Measurements from ENCODE around the gene CXCL11. TPM values are rescaled to one million over a fixed set of nuclear protein-coding genes. Genes with fewer than 3 reads are reported as not detected.
"Not testable (repeated sequence)": the region's sequence is repeated elsewhere in the genome, so short reads cannot be mapped to it uniquely, and the experiment has no call there.

CXCL11 gene
- total RNA-seq, 1 donor: not detected

- no peak for TF ChIP-seq CTCF (IDR thresholded peaks at IDR 0.05; ENCODE audit: insufficient read depth, low read depth, low read length)
- peak; percentile 65 for DNase-seq (ENCODE audit: low read depth)
- H3K4me3 ChIP-seq (ENCODE audit: low read depth, low read length): no peak overlapping the region
These were observed 33.7 kb downstream of the CXCL11 start for GRCh38 chr4:76002176-76002575.

- DNase-seq (ENCODE audit: low read depth): no peak
- no peak overlapping the region for H3K4me3 ChIP-seq (ENCODE audit: low read depth, low read length)
- TF ChIP-seq CTCF (IDR thresholded peaks at IDR 0.05; ENCODE audit: insufficient read depth, low read depth, low read length): no peak
These were observed 34.2 kb downstream of the CXCL11 start for GRCh38 chr4:76001700-76002099.

GRCh38 chr4:76000279-76000678 is 35.6 kb downstream of the CXCL11 start:
- H3K4me3 ChIP-seq (ENCODE audit: low read depth, low read length): no peak overlapping the region
- no peak for DNase-seq (ENCODE audit: low read depth)
- no peak for TF ChIP-seq CTCF (IDR thresholded peaks at IDR 0.05; ENCODE audit: insufficient read depth, low read depth, low read length)

GRCh38 chr4:75998525-75999147 is 37.2 kb downstream of the CXCL11 start:
- H3K4me3 ChIP-seq (ENCODE audit: low read depth, low read length); DNase-seq (ENCODE audit: low read depth): not testable (repeated sequence)

GRCh38 chr4:75997946-75998345 is 37.9 kb downstream of the CXCL11 start:
- no peak overlapping the region for H3K4me3 ChIP-seq (ENCODE audit: low read depth, low read length)
- TF ChIP-seq CTCF (IDR thresholded peaks at IDR 0.05; ENCODE audit: insufficient read depth, low read depth, low read length): no peak
- no peak for DNase-seq (ENCODE audit: low read depth)

- no peak for TF ChIP-seq CTCF (IDR thresholded peaks at IDR 0.05; ENCODE audit: insufficient read depth, low read depth, low read length)
- DNase-seq (ENCODE audit: low read depth): no peak
- no peak overlapping the region for H3K4me3 ChIP-seq (ENCODE audit: low read depth, low read length)
These were observed 38.8 kb downstream of the CXCL11 start for GRCh38 chr4:75997081-75997480.

GRCh38 chr4:75995727-75996126 is 40.1 kb downstream of the CXCL11 start:
- peak; percentile 61 for TF ChIP-seq CTCF (IDR thresholded peaks at IDR 0.05; ENCODE audit: insufficient read depth, low read depth, low read length)
- peak; percentile 65 for DNase-seq (ENCODE audit: low read depth)
- H3K4me3 ChIP-seq (ENCODE audit: low read depth, low read length): no peak overlapping the region
